ENCODE data around the gene FURIN.

- TF ChIP-seq, protein P1, sequence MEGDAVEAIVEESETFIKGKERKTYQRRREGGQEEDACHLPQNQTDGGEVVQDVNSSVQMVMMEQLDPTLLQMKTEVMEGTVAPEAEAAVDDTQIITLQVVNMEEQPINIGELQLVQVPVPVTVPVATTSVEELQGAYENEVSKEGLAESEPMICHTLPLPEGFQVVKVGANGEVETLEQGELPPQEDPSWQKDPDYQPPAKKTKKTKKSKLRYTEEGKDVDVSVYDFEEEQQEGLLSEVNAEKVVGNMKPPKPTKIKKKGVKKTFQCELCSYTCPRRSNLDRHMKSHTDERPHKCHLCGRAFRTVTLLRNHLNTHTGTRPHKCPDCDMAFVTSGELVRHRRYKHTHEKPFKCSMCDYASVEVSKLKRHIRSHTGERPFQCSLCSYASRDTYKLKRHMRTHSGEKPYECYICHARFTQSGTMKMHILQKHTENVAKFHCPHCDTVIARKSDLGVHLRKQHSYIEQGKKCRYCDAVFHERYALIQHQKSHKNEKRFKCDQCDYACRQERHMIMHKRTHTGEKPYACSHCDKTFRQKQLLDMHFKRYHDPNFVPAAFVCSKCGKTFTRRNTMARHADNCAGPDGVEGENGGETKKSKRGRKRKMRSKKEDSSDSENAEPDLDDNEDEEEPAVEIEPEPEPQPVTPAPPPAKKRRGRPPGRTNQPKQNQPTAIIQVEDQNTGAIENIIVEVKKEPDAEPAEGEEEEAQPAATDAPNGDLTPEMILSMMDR (IDR thresholded peaks at IDR 0.05) = no peak
- TF ChIP-seq EZH2phosphoT487 (IDR thresholded peaks at IDR 0.05) (no peak), EZH2 (IDR thresholded peaks at IDR 0.05) (no peak)
These were observed 56.0 kb downstream of the FURIN start for GRCh38 chr15:90924375-90924774.
